Stimulated activated CD8-positive, alpha-beta memory T cell treated with anti-CD3 and anti-CD28 coated beads, Interleukin-4, amount 100 ng/mL, for 4 hours (primary cell): ENCODE measurements around the gene OSBPL2.

Experiments used
- DNase-seq, 2 donors: peaks; one replicate each; pipeline ENCODE4 v3.0.0-alpha.2; 2020; ENCODE audit warnings: low read depth in 2 of 2, low spot score in 1 of 2

The OSBPL2 gene

DNA sequence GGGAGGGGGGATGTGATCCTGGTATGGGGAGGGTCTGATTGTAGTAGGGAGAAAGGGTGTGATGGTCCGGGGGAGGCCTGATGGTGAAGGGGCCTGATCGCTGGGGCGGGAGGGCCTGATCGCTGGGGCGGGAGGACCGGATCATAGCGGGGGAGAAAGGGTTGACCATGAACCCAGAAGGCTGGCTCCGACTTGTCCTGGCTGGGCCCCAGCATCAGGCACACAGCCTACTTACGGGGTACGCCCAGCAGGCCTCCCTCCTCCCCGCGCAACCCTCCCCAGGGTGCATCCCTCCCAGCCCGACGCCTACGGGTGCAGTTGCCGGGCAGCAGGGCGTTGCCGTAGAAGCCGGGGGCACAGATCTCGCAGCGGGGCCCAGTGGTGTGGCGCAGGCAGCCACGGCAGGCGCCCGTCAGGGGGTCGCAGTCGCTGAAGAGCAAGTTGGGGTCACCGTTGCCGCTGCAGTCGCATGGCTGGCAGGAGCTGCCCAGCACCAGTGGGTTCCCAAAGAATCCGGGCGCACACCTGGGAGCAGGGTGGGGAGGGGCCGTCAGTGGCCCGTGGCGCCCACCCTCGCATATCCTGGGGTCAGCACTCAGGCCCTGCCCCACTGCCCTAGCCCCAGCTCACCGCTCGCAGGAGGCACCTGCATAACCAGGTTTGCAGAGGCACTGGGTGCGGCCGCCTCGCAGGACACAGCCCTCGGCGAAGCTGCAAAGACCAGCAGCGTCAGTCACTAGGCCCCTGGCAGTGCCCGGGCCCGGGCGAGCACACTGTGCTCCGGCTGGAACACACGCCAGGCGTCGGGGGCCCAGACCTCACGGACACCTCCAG lies 85.0 kb downstream of the OSBPL2 start:
- DNase-seq, result no peak

DNA sequence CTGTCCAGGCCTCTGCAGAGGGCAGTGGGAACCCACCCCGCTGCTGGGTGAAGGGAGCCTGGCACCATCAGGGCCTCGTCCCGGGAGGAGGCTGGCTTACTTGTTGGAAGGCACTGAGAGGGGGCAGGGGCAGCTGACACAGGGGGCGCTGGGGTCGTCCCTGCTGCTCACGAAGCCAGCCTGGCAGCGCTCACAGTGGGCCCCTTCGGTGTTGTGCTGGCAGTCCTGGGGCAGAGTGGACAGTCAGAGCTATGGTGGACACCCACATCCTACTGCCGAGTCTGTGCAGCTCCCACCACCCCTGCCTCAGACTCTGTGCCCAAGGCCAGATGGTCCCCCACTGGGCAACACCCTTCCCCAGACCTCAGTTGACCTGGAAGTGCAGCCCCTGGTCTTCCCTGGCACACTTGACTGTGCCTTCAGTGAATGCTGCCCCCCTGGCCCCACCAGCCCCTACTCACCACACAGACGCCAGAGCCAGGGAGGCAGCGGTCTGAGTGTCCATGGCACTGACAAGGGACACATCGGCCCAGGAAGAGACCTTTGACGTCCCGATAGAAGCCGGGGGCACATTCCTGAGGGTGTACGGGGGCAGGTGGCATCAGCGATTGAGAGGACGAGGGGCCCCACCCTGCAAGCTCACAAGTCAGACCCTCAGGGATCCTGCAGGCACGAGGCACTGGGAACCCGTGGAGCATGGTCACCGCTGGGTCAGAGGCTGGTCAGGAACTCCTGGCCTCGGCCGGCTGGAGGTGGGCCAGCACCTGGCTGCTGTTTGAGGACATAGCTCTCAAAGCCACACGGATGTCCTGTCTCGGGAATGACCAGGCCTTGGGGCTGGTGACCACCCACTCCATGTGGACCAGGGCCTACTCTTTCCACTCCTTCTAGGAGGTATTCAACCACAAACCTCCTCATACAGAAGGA lies 85.9 kb downstream of the OSBPL2 start:
- no peak for DNase-seq

- no peak for DNase-seq
Observed at GRCh38 chr20:62325172-62325905, 87.0 kb downstream of the OSBPL2 start.

- DNase-seq, result no peak
Observed at GRCh38 chr20:62326559-62326958, 88.2 kb downstream of the OSBPL2 start.

GRCh38 chr20:62326959-62327725 lies 88.8 kb downstream of the OSBPL2 start:
- DNase-seq, result no peak

GRCh38 chr20:62327726-62328495 lies 89.6 kb downstream of the OSBPL2 start:
- no peak for DNase-seq

DNA sequence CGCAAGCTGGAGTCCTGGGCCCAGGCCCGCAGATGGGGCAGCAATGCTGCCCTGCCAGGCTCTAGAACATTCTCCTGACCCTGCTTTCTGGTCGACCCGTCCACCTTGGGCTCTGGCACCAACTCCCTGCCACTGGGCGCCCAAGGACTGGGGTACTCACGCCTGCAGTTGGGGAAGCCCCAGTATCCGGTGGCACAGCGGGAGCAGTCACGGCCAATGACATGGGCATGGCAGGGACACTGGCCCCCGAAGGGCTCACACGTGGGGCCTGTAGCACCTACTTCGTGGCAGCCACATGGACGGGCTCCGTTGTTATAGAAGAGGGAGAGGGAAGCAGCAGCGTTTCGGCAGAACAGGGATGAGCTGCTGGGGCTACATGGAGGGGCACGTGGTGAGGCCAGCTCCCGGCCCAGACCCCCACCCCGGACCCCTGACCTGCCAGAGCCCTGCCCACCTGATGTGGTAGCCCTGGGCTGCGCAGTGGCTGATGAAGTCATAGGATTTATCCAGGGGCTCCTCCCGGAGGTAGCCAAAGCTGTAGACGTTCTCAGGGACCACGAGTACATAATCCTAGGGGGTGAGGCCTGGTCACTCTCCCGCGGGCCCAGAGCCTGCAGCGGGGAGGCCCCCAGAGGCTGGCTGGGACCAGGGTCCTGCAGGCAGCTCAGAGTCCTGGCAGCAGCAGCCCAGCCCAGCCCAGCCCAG lies 90.5 kb downstream of the OSBPL2 start:
- no peak for DNase-seq

GRCh38 chr20:62329389-62330377 lies 91.4 kb downstream of the OSBPL2 start:
- no peak for DNase-seq

DNA sequence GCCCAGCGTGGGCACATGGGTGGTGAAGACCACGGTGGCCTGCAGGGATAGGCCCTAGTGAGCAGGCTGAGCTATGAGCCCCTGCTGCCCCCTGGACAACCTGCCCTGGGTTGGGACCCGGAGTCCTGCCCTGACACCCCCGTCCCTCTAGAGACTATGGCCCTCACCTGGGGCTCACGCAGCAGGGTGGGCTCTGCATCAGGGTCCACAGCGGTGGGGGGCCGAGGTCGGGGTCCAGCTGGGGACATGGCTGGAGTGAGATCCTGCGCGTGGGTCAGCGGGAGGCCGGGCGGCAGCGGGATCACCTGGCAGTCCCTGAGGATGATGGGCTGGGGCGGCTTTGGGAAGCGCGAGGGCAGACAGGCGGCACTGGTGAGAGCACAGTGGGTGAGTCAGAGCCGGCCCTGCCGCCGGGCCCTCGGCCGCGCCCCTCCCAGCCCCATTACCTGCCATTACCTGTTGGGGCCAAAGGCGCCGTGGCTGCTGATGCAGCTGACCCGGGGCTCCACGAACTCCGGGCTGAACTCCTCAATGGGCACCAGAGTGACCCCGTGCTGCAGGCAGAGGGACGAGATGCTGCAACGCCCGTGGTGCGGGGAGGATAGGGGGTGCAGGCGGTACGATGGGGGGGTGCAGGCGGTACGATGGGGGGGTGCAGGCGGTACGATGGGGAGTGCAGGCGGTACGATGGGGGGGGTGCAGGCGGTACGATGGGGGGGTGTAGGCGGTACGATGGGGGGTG lies 92.4 kb downstream of the OSBPL2 start:
- DNase-seq, result no peak

DNA sequence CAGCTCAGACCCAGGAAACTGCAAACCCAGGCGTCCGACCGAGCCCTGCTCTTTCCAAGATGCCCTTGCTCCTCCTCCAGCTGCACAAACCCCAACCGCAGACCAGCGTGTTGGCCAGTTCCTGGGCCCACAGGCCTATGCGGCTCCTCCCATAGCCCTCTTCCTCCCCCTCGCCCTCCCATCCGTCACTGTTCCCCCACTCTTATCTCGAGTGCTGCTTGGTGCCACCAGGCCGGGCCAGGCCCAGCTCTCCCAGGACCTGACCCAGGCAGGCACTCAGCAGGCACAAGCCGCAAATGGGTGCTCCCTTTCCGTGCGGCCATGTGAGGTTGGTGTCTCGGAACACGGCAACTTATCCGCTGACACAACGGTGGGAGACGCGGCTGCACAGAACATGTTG lies 93.0 kb downstream of the OSBPL2 start:
- no peak for DNase-seq

- no peak for DNase-seq
Observed at GRCh38 chr20:62332421-62332820, 94.1 kb downstream of the OSBPL2 start.

DNA sequence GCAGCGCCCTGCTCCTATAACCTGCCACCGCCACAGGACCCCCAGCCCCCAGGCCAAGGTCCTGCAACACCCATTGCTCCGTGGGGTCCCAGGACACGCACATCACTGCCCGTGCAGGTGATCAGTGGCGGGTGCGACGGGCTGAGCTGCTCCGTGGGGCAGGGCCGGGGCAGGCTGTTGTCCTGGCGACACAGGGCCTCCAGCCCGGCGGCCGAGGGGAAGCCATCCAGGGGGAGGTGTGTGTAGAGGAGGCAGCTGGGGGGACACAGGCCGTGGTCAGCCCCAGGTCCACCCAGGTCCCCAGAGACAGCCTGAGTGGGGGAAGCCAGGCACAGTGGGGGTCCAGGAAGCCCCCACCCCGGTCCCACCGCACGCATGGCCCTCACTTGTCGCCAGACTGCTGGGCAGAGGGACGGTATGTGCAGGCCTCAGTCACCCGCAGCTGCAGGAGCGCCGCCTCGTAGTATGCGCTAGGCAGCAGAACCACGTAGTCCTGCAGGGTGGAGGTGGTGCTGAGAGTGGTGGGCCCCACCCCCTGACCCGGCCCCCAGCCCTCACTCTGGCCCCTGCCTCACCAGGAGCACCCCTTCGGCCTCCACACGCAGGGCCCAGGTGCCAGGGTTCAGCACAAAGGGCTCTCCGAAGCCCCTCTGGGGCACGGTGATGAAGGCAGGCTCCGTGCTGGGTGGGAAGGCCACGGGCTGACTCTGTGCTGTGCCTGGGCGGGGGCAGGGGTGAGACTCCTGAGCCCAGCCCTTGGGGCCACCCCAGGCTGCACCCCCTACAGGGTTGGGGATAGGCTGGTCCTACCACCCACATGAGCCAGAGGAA lies 94.9 kb downstream of the OSBPL2 start:
- DNase-seq, result no peak

DNA sequence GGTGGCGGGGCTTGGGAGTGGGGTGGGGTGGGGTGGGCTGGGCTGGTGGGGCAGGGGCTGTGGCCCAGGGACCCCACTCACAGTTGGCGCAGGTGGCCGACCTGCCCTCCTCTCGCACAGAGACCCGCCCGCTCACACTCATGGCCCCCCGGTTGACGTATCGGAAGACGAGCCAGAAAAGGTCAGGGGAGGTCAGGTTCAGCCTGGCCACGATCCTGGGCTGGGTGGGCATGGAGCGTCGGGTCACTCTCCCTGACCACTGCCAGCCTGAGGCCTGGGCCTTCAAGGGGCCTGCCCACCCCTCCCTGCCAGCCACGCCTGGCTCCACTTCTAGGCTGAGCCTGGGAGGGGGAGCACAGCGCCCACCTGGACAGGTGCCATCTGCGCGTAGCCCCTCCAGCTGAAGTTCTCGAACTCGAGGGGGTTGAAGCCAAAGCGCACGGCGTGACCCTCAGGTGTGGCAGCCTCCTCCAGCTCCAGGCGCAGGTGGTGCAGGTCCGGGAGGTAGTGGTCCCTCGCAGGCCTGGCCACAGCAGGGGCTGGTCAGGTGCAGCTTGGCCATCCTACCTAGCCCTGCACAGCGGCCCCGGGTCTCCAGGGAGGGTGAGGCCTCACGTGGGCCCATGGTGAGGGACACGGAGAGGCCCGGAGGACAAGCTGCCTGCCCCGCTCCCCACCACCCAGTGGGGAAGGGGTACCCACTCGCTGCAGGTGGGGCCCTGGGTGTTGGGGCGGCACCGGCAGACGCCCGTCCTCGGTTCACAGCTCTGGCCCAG lies 95.7 kb downstream of the OSBPL2 start:
- no peak for DNase-seq

- no peak for DNase-seq
Observed at GRCh38 chr20:62334881-62335280, 96.6 kb downstream of the OSBPL2 start.

DNA sequence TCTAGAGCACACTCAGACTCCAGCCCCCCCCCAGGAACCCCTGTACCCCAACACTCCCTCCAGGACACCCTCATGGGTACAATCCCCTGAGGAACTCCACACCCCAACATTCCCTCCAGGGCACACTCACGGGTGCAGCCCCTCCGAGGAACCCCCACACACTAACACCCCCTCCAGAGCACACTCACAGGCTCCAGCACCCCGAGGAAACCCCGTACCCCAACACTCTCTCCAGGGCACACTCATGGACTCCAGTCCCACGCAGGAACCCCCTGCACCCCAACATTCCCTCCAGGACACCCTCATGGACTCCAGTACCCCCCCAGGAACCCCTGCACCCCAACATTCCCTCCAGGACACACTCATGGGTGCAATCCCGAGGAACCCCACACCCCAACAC lies 97.2 kb downstream of the OSBPL2 start:
- no peak for DNase-seq

- DNase-seq, result no peak
Observed at GRCh38 chr20:62336329-62336728, 98.0 kb downstream of the OSBPL2 start.
